Measurements from ENCODE around the gene PYGM.

DNA sequence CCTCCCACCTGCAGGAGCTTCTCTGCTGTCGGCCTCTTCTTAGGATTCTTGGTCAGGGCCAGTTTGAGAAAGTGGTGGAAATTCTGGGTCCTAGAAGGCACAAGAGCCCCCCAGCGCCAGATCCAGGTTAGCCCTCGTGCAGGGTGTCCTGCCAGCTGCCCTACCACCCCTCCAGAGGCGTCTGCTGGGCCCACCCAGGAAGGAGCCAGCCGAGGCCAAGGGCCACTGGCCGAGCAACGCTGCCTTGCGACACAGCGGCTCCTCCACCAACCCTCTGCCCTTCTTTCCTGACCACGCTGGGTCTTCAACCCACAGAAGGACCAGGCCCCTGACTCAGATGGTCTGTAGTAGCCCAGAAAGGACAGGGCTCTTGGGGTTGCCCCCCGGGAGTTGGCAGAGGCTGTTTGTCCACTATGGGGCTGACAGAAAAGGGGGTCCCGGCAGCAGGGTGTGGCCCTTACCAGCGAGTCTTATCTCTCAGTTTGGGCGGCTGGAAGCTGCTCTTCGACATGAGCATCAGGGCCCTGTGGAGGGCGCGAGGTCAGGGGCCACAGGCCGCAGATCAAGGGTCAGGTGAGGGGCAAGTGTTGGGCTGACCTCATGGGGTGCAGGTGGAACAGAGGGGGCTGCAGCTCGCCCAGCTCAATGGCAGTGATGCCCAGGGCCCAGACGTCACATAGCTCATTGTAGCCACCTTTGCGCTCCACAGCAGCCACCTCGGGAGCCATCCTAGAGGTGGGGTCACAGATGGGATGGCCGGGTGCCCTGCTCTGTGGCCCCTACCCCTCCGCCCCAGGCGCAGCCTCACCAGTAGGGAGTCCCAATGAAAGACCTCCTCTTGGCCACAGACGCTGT, 40.8 kb upstream of the PYGM start:
- TF ChIP-seq, protein P1, sequence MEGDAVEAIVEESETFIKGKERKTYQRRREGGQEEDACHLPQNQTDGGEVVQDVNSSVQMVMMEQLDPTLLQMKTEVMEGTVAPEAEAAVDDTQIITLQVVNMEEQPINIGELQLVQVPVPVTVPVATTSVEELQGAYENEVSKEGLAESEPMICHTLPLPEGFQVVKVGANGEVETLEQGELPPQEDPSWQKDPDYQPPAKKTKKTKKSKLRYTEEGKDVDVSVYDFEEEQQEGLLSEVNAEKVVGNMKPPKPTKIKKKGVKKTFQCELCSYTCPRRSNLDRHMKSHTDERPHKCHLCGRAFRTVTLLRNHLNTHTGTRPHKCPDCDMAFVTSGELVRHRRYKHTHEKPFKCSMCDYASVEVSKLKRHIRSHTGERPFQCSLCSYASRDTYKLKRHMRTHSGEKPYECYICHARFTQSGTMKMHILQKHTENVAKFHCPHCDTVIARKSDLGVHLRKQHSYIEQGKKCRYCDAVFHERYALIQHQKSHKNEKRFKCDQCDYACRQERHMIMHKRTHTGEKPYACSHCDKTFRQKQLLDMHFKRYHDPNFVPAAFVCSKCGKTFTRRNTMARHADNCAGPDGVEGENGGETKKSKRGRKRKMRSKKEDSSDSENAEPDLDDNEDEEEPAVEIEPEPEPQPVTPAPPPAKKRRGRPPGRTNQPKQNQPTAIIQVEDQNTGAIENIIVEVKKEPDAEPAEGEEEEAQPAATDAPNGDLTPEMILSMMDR (conservative IDR thresholded peaks at IDR 0.05; ENCODE audit: low read length), result no peak
- TF ChIP-seq EZH2phosphoT487 (IDR thresholded peaks at IDR 0.05; ENCODE audit: borderline replicate concordance, low read depth, low read length), result no peak

Data from OCI-LY7 (cell line).